ENCODE measurements around the gene EMX2.

DNA sequence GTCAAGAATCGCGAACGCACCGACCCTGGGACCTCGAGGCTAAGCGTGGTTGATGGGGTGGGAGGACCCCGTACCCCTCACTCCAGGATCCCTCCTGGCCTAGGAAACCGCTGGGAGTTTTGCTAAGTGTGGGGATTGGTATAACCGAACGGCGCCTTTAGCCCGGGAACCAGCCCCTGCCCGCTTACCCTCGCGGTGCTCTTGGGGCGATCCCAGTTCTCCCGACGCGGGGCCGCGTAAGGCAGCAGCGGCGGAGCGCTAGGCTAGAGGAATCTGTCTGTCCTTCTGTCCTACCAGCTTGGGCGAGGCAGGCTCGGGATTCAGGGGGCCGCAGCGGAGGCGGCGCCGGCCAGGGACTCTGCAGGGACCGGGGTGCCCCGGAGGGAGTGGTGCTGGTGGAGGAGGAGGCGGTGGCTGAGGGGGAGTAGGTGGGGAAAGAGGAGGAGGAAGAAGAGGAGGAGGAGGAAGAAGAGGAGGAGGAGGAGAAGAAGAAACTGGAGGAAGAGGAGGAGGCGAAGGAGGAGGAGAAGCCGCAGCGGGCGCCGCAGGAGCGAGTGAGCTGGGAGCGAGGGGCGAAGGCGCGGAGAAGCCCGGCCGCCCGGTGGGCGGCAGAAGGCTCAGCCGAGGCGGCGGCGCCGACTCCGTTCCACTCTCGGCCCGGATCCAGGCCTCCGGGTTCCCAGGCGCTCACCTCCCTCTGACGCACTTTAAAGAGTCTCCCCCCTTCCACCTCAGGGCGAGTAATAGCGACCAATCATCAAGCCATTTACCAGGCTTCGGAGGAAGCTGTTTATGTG lies 439 bp upstream of the EMX2 start:
- TF ChIP-seq BRCA1 (IDR thresholded peaks at IDR 0.05; ENCODE audit: low read depth, low read length), result no peak
- no peak for TF ChIP-seq YY1 (IDR thresholded peaks at IDR 0.05; ENCODE audit: low read depth, low read length)
- TF ChIP-seq EZH2 (IDR thresholded peaks at IDR 0.05; ENCODE audit: borderline replicate concordance, control insufficient read depth, low read depth, low read length), result no peak
- TF ChIP-seq, protein P1, sequence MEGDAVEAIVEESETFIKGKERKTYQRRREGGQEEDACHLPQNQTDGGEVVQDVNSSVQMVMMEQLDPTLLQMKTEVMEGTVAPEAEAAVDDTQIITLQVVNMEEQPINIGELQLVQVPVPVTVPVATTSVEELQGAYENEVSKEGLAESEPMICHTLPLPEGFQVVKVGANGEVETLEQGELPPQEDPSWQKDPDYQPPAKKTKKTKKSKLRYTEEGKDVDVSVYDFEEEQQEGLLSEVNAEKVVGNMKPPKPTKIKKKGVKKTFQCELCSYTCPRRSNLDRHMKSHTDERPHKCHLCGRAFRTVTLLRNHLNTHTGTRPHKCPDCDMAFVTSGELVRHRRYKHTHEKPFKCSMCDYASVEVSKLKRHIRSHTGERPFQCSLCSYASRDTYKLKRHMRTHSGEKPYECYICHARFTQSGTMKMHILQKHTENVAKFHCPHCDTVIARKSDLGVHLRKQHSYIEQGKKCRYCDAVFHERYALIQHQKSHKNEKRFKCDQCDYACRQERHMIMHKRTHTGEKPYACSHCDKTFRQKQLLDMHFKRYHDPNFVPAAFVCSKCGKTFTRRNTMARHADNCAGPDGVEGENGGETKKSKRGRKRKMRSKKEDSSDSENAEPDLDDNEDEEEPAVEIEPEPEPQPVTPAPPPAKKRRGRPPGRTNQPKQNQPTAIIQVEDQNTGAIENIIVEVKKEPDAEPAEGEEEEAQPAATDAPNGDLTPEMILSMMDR (IDR thresholded peaks at IDR 0.05 in 2 of 3, conservative IDR thresholded peaks at IDR 0.05 in 1 of 3; ENCODE audit: control insufficient read depth in 2 of 3, extremely low read depth in 1 of 3, insufficient read depth in 1 of 3, low read depth in 3 of 3, low read length in 3 of 3), result no peak

All from GM12878 (cell line).